Trophoblast cell (in vitro differentiated cells and primary cell): Measurements from ENCODE around the gene MAEL. TPM values are rescaled to one million over a fixed set of nuclear protein-coding genes. Genes with fewer than 3 reads are reported as not detected.

Source experiments
- DNase-seq, 2 donors: peaks; one replicate each; pipeline ENCODE4 v3.0.0-alpha.2; 2016
- H2AFZ ChIP-seq: 2 replicates; pipeline ENCODE4 v1.6.1; 2013; ENCODE audit warnings: low read length, moderate library complexity, mild to moderate bottlenecking; ENCODE audit not compliant: insufficient read depth, poor library complexity
- H2AK5ac ChIP-seq: 2 replicates; pipeline ENCODE4 v1.6.1; 2013; ENCODE audit warnings: mild to moderate bottlenecking, low read length
- H2BK120ac ChIP-seq: 2 replicates; pipeline ENCODE4 v1.6.1; 2013; ENCODE audit warnings: low read length, mild to moderate bottlenecking, moderate library complexity; ENCODE audit not compliant: insufficient read depth, poor library complexity
- H2BK12ac ChIP-seq: 2 replicates; pipeline ENCODE4 v1.6.1; 2013; ENCODE audit warnings: mild to moderate bottlenecking, low read length, moderate library complexity
- H2BK5ac ChIP-seq: 2 replicates; pipeline ENCODE4 v1.6.1; 2013; ENCODE audit warnings: low read length, low read depth, moderate library complexity, mild to moderate bottlenecking; ENCODE audit not compliant: poor library complexity
- H3K14ac ChIP-seq: 2 replicates; pipeline ENCODE4 v1.6.1; 2013; ENCODE audit warnings: mild to moderate bottlenecking, low read length
- H3K18ac ChIP-seq: 2 replicates; pipeline ENCODE4 v1.6.1; 2013; ENCODE audit warnings: mild to moderate bottlenecking, low read length
- H3K23ac ChIP-seq: 2 replicates; pipeline ENCODE4 v1.6.1; 2013; ENCODE audit warnings: low read length
- H3K27ac ChIP-seq: 2 replicates; pipeline ENCODE4 v1.5.1; 2013; ENCODE audit warnings: low read depth, mild to moderate bottlenecking, inconsistent platforms, low read length, moderate library complexity
- H3K27me3 ChIP-seq: 2 replicates; pipeline ENCODE4 v1.6.1; 2013; ENCODE audit warnings: inconsistent platforms, mild to moderate bottlenecking, low read length, moderate library complexity; ENCODE audit not compliant: insufficient read depth
- H3K36me3 ChIP-seq, 2 experiments: 1 replicate in 1 of 2; 2 replicates in 1 of 2; pipeline ENCODE4 v1.6.1; 2013; ENCODE audit warnings: low read length in 2 of 2, mild to moderate bottlenecking in 2 of 2, moderate library complexity in 1 of 2; ENCODE audit not compliant: insufficient read depth in 2 of 2, control insufficient read depth in 1 of 2
- H3K4ac ChIP-seq: 2 replicates; pipeline ENCODE4 v1.6.1; 2013; ENCODE audit warnings: low read depth, mild to moderate bottlenecking, low read length, moderate library complexity
- H3K4me1 ChIP-seq, 2 experiments: 1 replicate in 1 of 2; 2 replicates in 1 of 2; pipeline ENCODE4 v1.6.1; 2013; ENCODE audit warnings: low read length in 2 of 2, mild to moderate bottlenecking in 2 of 2, moderate library complexity in 1 of 2; ENCODE audit not compliant: insufficient read depth in 2 of 2, control insufficient read depth in 1 of 2
- H3K4me2 ChIP-seq: 2 replicates; pipeline ENCODE4 v1.6.1; 2013; ENCODE audit warnings: inconsistent platforms, mild to moderate bottlenecking, low read length, moderate library complexity
- H3K4me3 ChIP-seq: 2 replicates; pipeline ENCODE4 v1.5.1; 2013; ENCODE audit warnings: mild to moderate bottlenecking, low read depth, low read length, inconsistent platforms
- H3K79me1 ChIP-seq: one replicate; pipeline ENCODE4 v1.6.1; 2013; ENCODE audit warnings: low read length
- H3K79me2 ChIP-seq: 2 replicates; pipeline ENCODE4 v1.6.1; 2013; ENCODE audit warnings: low read length, mild to moderate bottlenecking; ENCODE audit not compliant: control insufficient read depth, insufficient read depth, poor library complexity
- H3K9ac ChIP-seq: 2 replicates; pipeline ENCODE4 v1.6.1; 2013; ENCODE audit warnings: mild to moderate bottlenecking, low read length
- H3K9me3 ChIP-seq: 2 replicates; pipeline ENCODE4 v1.6.1; 2013; ENCODE audit warnings: low read depth, mild to moderate bottlenecking, control low read depth, inconsistent platforms, low read length; ENCODE audit not compliant: insufficient read depth
- H4K12ac ChIP-seq: 2 replicates; pipeline ENCODE4 v1.6.1; 2013; ENCODE audit warnings: low read depth, mild to moderate bottlenecking, low read length, moderate library complexity
- H4K8ac ChIP-seq: 2 replicates; pipeline ENCODE4 v1.6.1; 2013; ENCODE audit warnings: low read depth, mild to moderate bottlenecking, low read length, moderate library complexity
- H4K91ac ChIP-seq: one replicate; pipeline ENCODE4 v1.6.1; 2013; ENCODE audit warnings: low read depth, mild to moderate bottlenecking, low read length, moderate library complexity
- WGBS: extraction: QIAGEN DNeasy Blood & Tissue Kit; methylation state at CpG from one replicate; pipeline ENCODE4 v1.1.7; 2013; ENCODE audit warnings: missing lambda C conversion rate; ENCODE audit not compliant: insufficient read length, insufficient coverage; ENCODE audit errors: extremely low coverage; 5-methylcytosine and 5-hydroxymethylcytosine counted together
- polyA plus RNA-seq: library from polyadenylated mRNA; stranded (reverse); fragments of 200-250 nt; gene quantifications from 2 replicates; pipeline ENCODE4 v1.2.3, GENCODE V29; 2013

Gene MAEL
- 0.03 TPM in 1 of 2 replicates, not detected in the other for polyA plus RNA-seq

- no CpG with 5 or more reads among the region's 45 CpGs for WGBS
These were observed at the start of gene MAEL for GRCh38 chr1:166988974-166989515. TSS of gene MAEL (plus strand) at chr1:166989280. CDS start at chr1:166989353, 73 bp downstream.

GRCh38 chr1:166939741-166940375 lies 49.2 kb upstream of the MAEL start:
- DNase-seq: no peak
- Histone ChIP-seq H3K27ac (no peak overlapping the region), H3K36me3 (no peaks in the 10 kb centered on the region), H2BK12ac (no peak overlapping the region), H2BK5ac (no peak overlapping the region), H3K27me3 (no peaks in the 10 kb centered on the region), H2AK5ac (no peak overlapping the region), H3K18ac (no peak overlapping the region), H4K91ac (no peak overlapping the region), H3K4me3 (no peak overlapping the region), H3K79me1 (no peaks in the 10 kb centered on the region), H3K79me2 (no peaks in the 10 kb centered on the region), H4K12ac (no peak overlapping the region), H3K4me2 (no peak overlapping the region), H2BK120ac (no peak overlapping the region), H2AFZ (no peak overlapping the region), H3K4me1 (no peaks in the 10 kb centered on the region), H3K4ac (no peak overlapping the region), H3K9ac (no peak overlapping the region), H3K23ac (no peak overlapping the region), H4K8ac (no peak overlapping the region), H3K9me3 (peaks cover 4% of the 10 kb centered on the region), H3K14ac (no peak overlapping the region)
- WGBS: no CpG with 5 or more reads among the region's 5 CpGs

More at GRCh38 chr1:166988974-166989515, at the start of gene MAEL:
- H4K12ac ChIP-seq: no peak within 1 kb of the TSS
- H3K4me2 ChIP-seq: no peak within 1 kb of the TSS
- H2BK5ac ChIP-seq: no peak within 1 kb of the TSS
- H3K18ac ChIP-seq: no peak within 1 kb of the TSS
- no peak within 1 kb of the TSS for H2BK12ac ChIP-seq
- no peak within 1 kb of the TSS for H3K4ac ChIP-seq
- H3K79me2 ChIP-seq: no peaks in the 10 kb centered on the region
- H2AK5ac ChIP-seq: no peak within 1 kb of the TSS
- no peaks in the 10 kb centered on the region for H3K36me3 ChIP-seq
- no peak within 1 kb of the TSS for H3K23ac ChIP-seq
- H3K4me1 ChIP-seq: no peaks in the 10 kb centered on the region
- no peak within 1 kb of the TSS for H4K8ac ChIP-seq
- H4K91ac ChIP-seq: no peak within 1 kb of the TSS
- H3K9me3 ChIP-seq: peaks cover 2% of the 10 kb centered on the region
- no peak within 1 kb of the TSS for H3K9ac ChIP-seq
- H3K14ac ChIP-seq: no peak within 1 kb of the TSS
- peak in 1 of 2 donors; percentile 22 for DNase-seq
- H3K27me3 ChIP-seq: no peaks in the 10 kb centered on the region
- no peaks in the 10 kb centered on the region for H3K79me1 ChIP-seq
- H3K4me3 ChIP-seq: no peak within 1 kb of the TSS
- H2AFZ ChIP-seq: no peak within 1 kb of the TSS
- H3K27ac ChIP-seq: no peak within 1 kb of the TSS
- no peak within 1 kb of the TSS for H2BK120ac ChIP-seq

- Histone ChIP-seq H3K4me2 (no peak overlapping the region), H3K18ac (no peak overlapping the region), H2AFZ (no peak overlapping the region), H3K4me3 (no peak overlapping the region), H3K27me3 (peaks cover 6% of the 10 kb centered on the region), H3K79me2 (no peaks in the 10 kb centered on the region), H3K27ac (no peak overlapping the region), H3K9me3 (no peaks in the 10 kb centered on the region), H2BK5ac (no peak overlapping the region), H4K12ac (no peak overlapping the region), H3K4ac (no peak overlapping the region), H3K14ac (no peak overlapping the region), H3K23ac (no peak overlapping the region), H3K9ac (no peak overlapping the region), H3K4me1 (peaks cover 0 to 5% of the 10 kb centered on the region in 2 experiments), H4K8ac (no peak overlapping the region), H3K79me1 (no peaks in the 10 kb centered on the region), H4K91ac (no peak overlapping the region), H3K36me3 (no peaks in the 10 kb centered on the region), H2BK12ac (no peak overlapping the region), H2BK120ac (no peak overlapping the region), H2AK5ac (no peak overlapping the region)
- no CpG with 5 or more reads among the region's 5 CpGs for WGBS
- no peak for DNase-seq
These were observed 44.7 kb upstream of the MAEL start for GRCh38 chr1:166944186-166944967.

- Histone ChIP-seq H4K8ac (no peak overlapping the region), H3K9me3 (no peaks in the 10 kb centered on the region), H3K79me2 (no peaks in the 10 kb centered on the region), H3K23ac (no peak overlapping the region), H3K9ac (no peak overlapping the region), H3K4me3 (no peak overlapping the region), H2BK12ac (no peak overlapping the region), H3K4ac (no peak overlapping the region), H3K18ac (no peak overlapping the region), H4K12ac (no peak overlapping the region), H3K14ac (no peak overlapping the region), H2BK120ac (no peak overlapping the region), H3K79me1 (no peaks in the 10 kb centered on the region), H3K36me3 (no peaks in the 10 kb centered on the region), H4K91ac (no peak overlapping the region), H3K27ac (no peak overlapping the region), H3K4me1 (peaks cover 0 to 5% of the 10 kb centered on the region in 2 experiments), H3K27me3 (peaks cover 6% of the 10 kb centered on the region), H2AK5ac (no peak overlapping the region), H2AFZ (no peak overlapping the region), H2BK5ac (no peak overlapping the region), H3K4me2 (peak overlapping the region; percentile 67)
- no CpG with 5 or more reads among the region's 44 CpGs for WGBS
- peak; percentile 27 to 62 for DNase-seq
These were observed 41.6 kb upstream of the MAEL start for GRCh38 chr1:166947398-166948043.
